HepG2 (cell line): ENCODE measurements around the gene PSENEN. TPM values are rescaled to one million over a fixed set of nuclear protein-coding genes. Genes with fewer than 3 reads are reported as not detected.
A peak's percentile ranks its signal among the peaks of the same experiment; 100 is the strongest.
"Not testable (repeated sequence)": the region's sequence is repeated elsewhere in the genome, so short reads cannot be mapped to it uniquely, and the experiment has no call there.

Experiments used
- ATAC-seq: fragments of 200-7000 bp; cut with Tn5 transposase; 3 replicates; pipeline ENCODE4 v1.9.1; 2020; ENCODE audit warnings: mild to moderate bottlenecking, moderate library complexity
- BruUV-seq: library from RNA; stranded (reverse); fragments of 400-500 nt; replicated peaks from 2 replicates; lab custom pipeline; 2021; lab: Mats Ljungman, UMichigan
- CTCF ChIA-PET: fragments of 300-600 bp; formaldehyde crosslinking; extraction: SDS; loops from one replicate; lab custom pipeline; 2021; ENCODE audit warnings: low total read pairs, inconsistent platforms, low intra/inter-chr PET ratio; lab: Yijun Ruan, JAX
- POLR2A ChIA-PET: fragments of 350-600 bp; sonication (Branson Sonifier 250); formaldehyde crosslinking; loops from one replicate; lab custom pipeline; 2020; ENCODE audit warnings: antibody characterized with exemption, inconsistent platforms; lab: Yijun Ruan, JAX
- DNase-seq: peaks from one replicate; pipeline ENCODE4 v3.0.0-alpha.2; 2015; ENCODE audit warnings: low spot score
- FAIRE-seq: peaks from 3 replicates; lab custom pipeline; 2011; peaks lifted over from hg19 to GRCh38; lab: Jason Lieb, UNC
- H2AFZ ChIP-seq: one replicate; pipeline ENCODE4 v1.6.1; 2011; ENCODE audit warnings: low read length, inconsistent platforms
- H3K27ac ChIP-seq: fragments of 300-600 bp; 3 replicates; pipeline ENCODE4 v1.8.0; 2011; ENCODE audit warnings: mixed run types, mild to moderate bottlenecking, mixed read lengths, low read length, inconsistent platforms; ENCODE audit not compliant: insufficient read depth; ENCODE audit errors: extremely low read length
- H3K27me3 ChIP-seq, 2 experiments: fragments of 200-600 bp in 1 of 2; 2 replicates in 1 of 2; 3 replicates in 1 of 2; pipeline versions ENCODE4 v1.6.0 to v1.8.0; 2011; ENCODE audit warnings: low read length in 2 of 2, mild to moderate bottlenecking in 2 of 2, moderate library complexity in 2 of 2, inconsistent platforms in 1 of 2; ENCODE audit not compliant: insufficient read depth in 2 of 2, control insufficient read depth in 1 of 2
- H3K36me3 ChIP-seq, 2 experiments: fragments of 200-600 bp in 1 of 2; replicated peaks in 1 of 2; 2 replicates in 1 of 2; 3 replicates in 1 of 2; pipeline versions ENCODE4 v1.5.1 to v1.8.0; 2011; ENCODE audit warnings: low read length in 2 of 2, inconsistent platforms in 1 of 2; ENCODE audit not compliant: insufficient read depth in 2 of 2, control insufficient read depth in 1 of 2
- H3K4me1 ChIP-seq: 2 replicates; pipeline ENCODE4 v1.5.1; 2012; ENCODE audit warnings: low read length, inconsistent platforms; ENCODE audit not compliant: insufficient read depth
- H3K4me2 ChIP-seq: 2 replicates; pipeline ENCODE4 v1.6.0; 2011; ENCODE audit warnings: low read depth, low read length, inconsistent platforms
- H3K4me3 ChIP-seq, 3 experiments: fragments of 200-600 bp in 1 of 3; sonication (generic), shearing (Covaris generic) in 1 of 3; replicated peaks in 1 of 3; 2 replicates each; pipeline ENCODE4 v1.5.1; 2011 to 2016; ENCODE audit warnings: low read length in 3 of 3, inconsistent platforms in 2 of 3, low read depth in 2 of 3, mild to moderate bottlenecking in 2 of 3, control low read depth in 1 of 3, mixed read lengths in 1 of 3; ENCODE audit not compliant: insufficient read depth in 1 of 3
- H3K79me2 ChIP-seq: one replicate; pipeline ENCODE4 v1.6.1; 2011; ENCODE audit warnings: low read length, inconsistent platforms; ENCODE audit not compliant: insufficient read depth
- H3K9ac ChIP-seq: 2 replicates; pipeline ENCODE4 v1.6.0; 2011; ENCODE audit warnings: mild to moderate bottlenecking, low read depth, low read length, inconsistent platforms; ENCODE audit not compliant: insufficient read depth
- H3K9me3 ChIP-seq: 2 replicates; pipeline ENCODE4 v1.5.1; 2012; ENCODE audit warnings: mild to moderate bottlenecking, low read length
- H4K20me1 ChIP-seq: 2 replicates; pipeline ENCODE4 v1.6.0; 2011; ENCODE audit warnings: inconsistent platforms, mild to moderate bottlenecking, low read length, moderate library complexity; ENCODE audit not compliant: insufficient read depth
- AGO2 ChIP-seq: fragments of 200-400 bp; formaldehyde crosslinking; optimal IDR thresholded peaks from 2 replicates; pipeline ENCODE3; 2017; ENCODE audit warnings: mild to moderate bottlenecking, low read depth, low read length, moderate library complexity
- CCDC6 ChIP-seq: sonication (generic); formaldehyde crosslinking; IDR thresholded peaks from 2 replicates; pipeline ENCODE4 v1.8.1; 2022; ENCODE audit warnings: mild to moderate bottlenecking, missing genetic modification reagents, moderate library complexity
- RBFOX2 ChIP-seq: fragments of 200-400 bp; formaldehyde crosslinking; IDR thresholded peaks from 2 replicates; pipeline ENCODE4 v1.6.1; 2017; ENCODE audit warnings: low read depth, mild to moderate bottlenecking, low read length
- ZBTB7B ChIP-seq: sonication (generic); formaldehyde crosslinking; IDR thresholded peaks from 2 replicates; pipeline ENCODE4 v1.4.0; 2020; ENCODE audit warnings: missing genetic modification reagents
- ZNF563 ChIP-seq: sonication (generic); formaldehyde crosslinking; IDR thresholded peaks from 2 replicates; pipeline ENCODE4 v1.8.0; 2022; ENCODE audit warnings: mild to moderate bottlenecking, moderate library complexity, missing genetic modification reagents
- WGBS: methylation state at CpG from one replicate; pipeline ENCODE4 v1.1.6; 2017; ENCODE audit warnings: low lambda C conversion rate; 5-methylcytosine and 5-hydroxymethylcytosine counted together
- in situ Hi-C: cut with HindIII; loops from 2 replicates; pipeline ENCODE4 v1.10.0; 2017; ENCODE audit warnings: low pct_unique_long_range_greater_than_20kb; ENCODE audit not compliant: extremely low pct_ligation_motif_present
- intact Hi-C: fragments of 100-400 bp; cut with micrococcal nuclease; formaldehyde crosslinking; loops from one replicate; pipeline ENCODE4 v1.10.0; 2022; ENCODE audit not compliant: unreplicated experiment
- polyA plus RNA-seq, 8 experiments: library from polyadenylated mRNA; depleted of rRNA in 3 of 8; stranded (reverse) in 7 of 8; unstranded in 1 of 8; fragments of >200 nt; fragmentation: Illumina TruSeq in 4 of 8; extraction: Trizol in 4 of 8; gene quantifications; 2 replicates each; pipeline versions ENCODE4 v1.2.1 to v1.2.3, GENCODE V29; 2011 to 2016; ENCODE audit warnings: low read depth in 4 of 8, missing spikeins in 1 of 8, mixed read lengths in 1 of 8; ENCODE audit not compliant: insufficient read depth in 1 of 8
- total RNA-seq, 5 experiments: library from RNA; depleted of rRNA; stranded (reverse); fragments of >200 nt; fragmentation: Illumina TruSeq; extraction: Trizol; gene quantifications; 2 replicates each; pipeline ENCODE4 v1.2.3, GENCODE V29; 2016; ENCODE audit warnings: low read depth in 1 of 5

Gene PSENEN
- total and polyA plus RNA-seq, 2 of the 13 experiments (the other 11 are each of a cell fraction or from before 2014, with no cell fraction given): 16.9 to 34.2 TPM

DNA sequence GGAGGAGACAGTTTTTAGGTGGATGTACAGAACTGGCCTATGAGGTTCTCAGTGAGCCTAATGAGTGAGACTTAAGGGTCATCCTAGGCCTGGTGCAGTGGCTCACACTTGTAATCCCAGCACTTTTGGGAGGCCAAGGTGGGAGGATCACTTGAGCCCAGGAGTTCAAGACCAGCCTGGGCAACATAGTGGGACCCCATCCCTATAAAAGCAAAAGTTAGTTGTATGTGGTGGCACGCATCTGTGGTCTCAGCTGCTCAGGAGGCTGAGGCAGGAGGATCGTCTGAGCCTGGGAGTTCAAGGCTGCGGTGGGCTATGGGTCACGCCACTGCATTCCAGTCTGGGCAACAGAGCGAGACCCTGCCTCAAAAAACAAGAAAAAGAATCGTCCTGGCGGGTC lies 21.3 kb upstream of the PSENEN start:
- H3K27me3 ChIP-seq, DNase-seq, intact Hi-C loops, in situ Hi-C loops, H3K9me3 ChIP-seq, H3K4me2 ChIP-seq, H3K4me3 ChIP-seq, ATAC-seq, FAIRE-seq, CTCF ChIA-PET, H3K9ac ChIP-seq, H3K27ac ChIP-seq, BruUV-seq, H2AFZ ChIP-seq, H4K20me1 ChIP-seq, H3K4me1 ChIP-seq: not testable (repeated sequence)
- H3K36me3 ChIP-seq: peaks cover 58 to 84% of the 10 kb centered on the region in 2 experiments
- peaks cover 11% of the 10 kb centered on the region for H3K79me2 ChIP-seq
- 100% methylated on average over 7 of the region's 7 CpGs for WGBS
- POLR2A ChIA-PET: interaction anchor here (1.6 kb wide), 1 partner anchor 16 kb away, joined by 5 read pairs; no protein-coding TSS in a partner anchor

DNA sequence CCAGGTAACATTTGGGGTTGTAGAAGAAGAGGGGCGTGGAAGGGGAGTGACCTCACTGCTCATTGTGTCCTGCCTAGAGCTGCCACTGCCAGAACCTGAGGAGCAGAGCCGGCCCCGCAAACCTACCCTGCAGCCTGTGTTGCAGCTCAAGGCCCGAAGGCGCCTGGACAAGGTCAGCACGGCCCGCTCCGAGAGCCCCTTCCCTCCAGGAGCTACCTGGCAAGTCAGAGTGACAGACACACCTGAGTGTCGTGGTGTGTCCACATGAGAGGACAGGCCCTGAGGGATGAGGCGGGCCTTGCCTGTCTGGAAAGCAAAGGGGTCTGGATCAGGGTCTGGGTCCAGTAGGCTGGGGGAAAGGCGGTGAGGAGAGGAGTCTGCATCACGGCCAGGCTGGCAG lies 20.9 kb upstream of the PSENEN start:
- H3K4me2 ChIP-seq: no peak overlapping the region
- H3K36me3 ChIP-seq: peaks cover 61 to 88% of the 10 kb centered on the region in 2 experiments
- in situ Hi-C loops: no loop called here
- POLR2A ChIA-PET: interaction anchor here (1.6 kb wide), 1 partner anchor 16 kb away, joined by 5 read pairs; no protein-coding TSS in a partner anchor
- peaks cover 8% of the 10 kb centered on the region for H3K4me1 ChIP-seq
- WGBS: 97% methylated on average over 12 of the region's 12 CpGs
- no peak overlapping the region for H3K9ac ChIP-seq
- H4K20me1 ChIP-seq: no peaks in the 10 kb centered on the region
- FAIRE-seq (no peak), ATAC-seq (no peak), DNase-seq (no peak)
- H3K27ac ChIP-seq: no peak overlapping the region
- H3K4me3 ChIP-seq: no peak overlapping the region
- H2AFZ ChIP-seq: no peak overlapping the region
- BruUV-seq: no TSS peak
- no peaks in the 10 kb centered on the region for H3K27me3 ChIP-seq
- intact Hi-C loops: no loop called here
- CTCF ChIA-PET: no interaction called here
- peaks cover 7% of the 10 kb centered on the region for H3K79me2 ChIP-seq
- H3K9me3 ChIP-seq: no peaks in the 10 kb centered on the region
- TF ChIP-seq AGO2 (peak; percentile 42), CCDC6 (CRISPR knock-in tag) (no peak), RBFOX2 (0 out of 2 replicates have a peak, but pooled peaks have one; percentile 25), ZBTB7B (no peak), ZNF563 (CRISPR knock-in tag) (no peak)
